HG03103 (cell line): Measurements from ENCODE around the gene ANKRD23.
"Not testable (repeated sequence)": the region's sequence is repeated elsewhere in the genome, so short reads cannot be mapped to it uniquely, and the experiment has no call there.

Experiments used
- ATAC-seq: cut with Tn5 transposase; IDR thresholded peaks from one replicate; pipeline ENCODE4 v1.9.1; 2021; ENCODE audit warnings: low read depth; ENCODE audit not compliant: unreplicated experiment

ANKRD23 gene

GRCh38 chr2:96864343-96865091 lies 20.7 kb upstream of the ANKRD23 start:
- no peak for ATAC-seq

GRCh38 chr2:96863575-96864342 lies 19.9 kb upstream of the ANKRD23 start:
- ATAC-seq = no peak

GRCh38 chr2:96863056-96863455 lies 19.2 kb upstream of the ANKRD23 start:
- ATAC-seq = not testable (repeated sequence)

- ATAC-seq = no peak
These were observed 17.3 kb upstream of the ANKRD23 start for GRCh38 chr2:96861074-96861473.

- no peak for ATAC-seq
These were observed 16.5 kb upstream of the ANKRD23 start for GRCh38 chr2:96860065-96861029.

GRCh38 chr2:96859681-96860064 lies 15.9 kb upstream of the ANKRD23 start:
- ATAC-seq = no peak

GRCh38 chr2:96859099-96859649 lies 15.4 kb upstream of the ANKRD23 start:
- no peak for ATAC-seq

GRCh38 chr2:96857667-96858372 lies 14.0 kb upstream of the ANKRD23 start, which contains the start of gene ANKRD39:
Gene ANKRD39, minus strand, starts transcription at chr2:96858016. Its CDS starts 29 bp downstream, at chr2:96857987.
- peak; percentile 87 for ATAC-seq

GRCh38 chr2:96856776-96857666 lies 13.2 kb upstream of the ANKRD23 start:
- ATAC-seq = no peak

GRCh38 chr2:96853321-96853720 lies 9.5 kb upstream of the ANKRD23 start:
- ATAC-seq = no peak

GRCh38 chr2:96852667-96853066 lies 8.8 kb upstream of the ANKRD23 start:
- ATAC-seq = no peak

GRCh38 chr2:96848264-96848663 lies 4.4 kb upstream of the ANKRD23 start:
- ATAC-seq = no peak

GRCh38 chr2:96847586-96847985 lies 3.8 kb upstream of the ANKRD23 start:
- ATAC-seq = no peak

- no peak for ATAC-seq
These were observed 3.0 kb upstream of the ANKRD23 start for GRCh38 chr2:96846825-96847224.

GRCh38 chr2:96844405-96844808 lies 586 bp upstream of the ANKRD23 start:
- no peak for ATAC-seq

GRCh38 chr2:96842600-96842999 lies 1.2 kb downstream of the ANKRD23 start:
- no peak for ATAC-seq

- ATAC-seq = no peak
These were observed 1.9 kb downstream of the ANKRD23 start for GRCh38 chr2:96841701-96842495.
